ENCODE data around the gene CCNYL1.

CCNYL1 gene

GRCh38 chr2:207772081-207772843, 60.8 kb downstream of the CCNYL1 start:
- Histone ChIP-seq H3K4me1 (no peaks in the 10 kb centered on the region), H3K9ac (no peak overlapping the region), H2AFZ (no peak overlapping the region), H3K4me2 (ENCODE audit: low read length) (no peak overlapping the region), H3K27me3 (ENCODE audit: control insufficient read depth, insufficient read depth, low read length) (no peaks in the 10 kb centered on the region), H3K79me2 (no peaks in the 10 kb centered on the region), H3K9me3 (ENCODE audit: control insufficient read depth, low read length) (no peaks in the 10 kb centered on the region), H3K36me3 (ENCODE audit: control insufficient read depth, insufficient read depth, low read length) (no peaks in the 10 kb centered on the region), H3K4me3 (ENCODE audit: low read depth, low read length) (no peak overlapping the region), H3K27ac (no peak overlapping the region)
- no peak for TF ChIP-seq CTCF (IDR thresholded peaks at IDR 0.05)

GRCh38 chr2:207772844-207773205, 61.4 kb downstream of the CCNYL1 start:
- Histone ChIP-seq H3K4me1 (no peaks in the 10 kb centered on the region), H2AFZ (no peak overlapping the region), H3K4me2 (ENCODE audit: low read length) (no peak overlapping the region), H3K27ac (no peak overlapping the region), H3K79me2 (no peaks in the 10 kb centered on the region), H3K9me3 (ENCODE audit: control insufficient read depth, low read length) (no peaks in the 10 kb centered on the region), H3K4me3 (ENCODE audit: low read depth, low read length) (no peak overlapping the region), H3K9ac (no peak overlapping the region), H3K27me3 (ENCODE audit: control insufficient read depth, insufficient read depth, low read length) (no peaks in the 10 kb centered on the region), H3K36me3 (ENCODE audit: control insufficient read depth, insufficient read depth, low read length) (no peaks in the 10 kb centered on the region)
- TF ChIP-seq CTCF (IDR thresholded peaks at IDR 0.05): no peak

GRCh38 chr2:207775473-207775872, 64.0 kb downstream of the CCNYL1 start:
- Histone ChIP-seq H2AFZ (no peak overlapping the region), H3K9ac (no peak overlapping the region), H3K9me3 (ENCODE audit: control insufficient read depth, low read length) (no peaks in the 10 kb centered on the region), H3K79me2 (no peaks in the 10 kb centered on the region), H3K4me2 (ENCODE audit: low read length) (no peak overlapping the region), H3K27me3 (ENCODE audit: control insufficient read depth, insufficient read depth, low read length) (no peaks in the 10 kb centered on the region), H3K4me1 (no peaks in the 10 kb centered on the region), H3K27ac (no peak overlapping the region), H3K4me3 (ENCODE audit: low read depth, low read length) (no peak overlapping the region), H3K36me3 (ENCODE audit: control insufficient read depth, insufficient read depth, low read length) (no peaks in the 10 kb centered on the region)
- no peak for TF ChIP-seq CTCF (IDR thresholded peaks at IDR 0.05)

GRCh38 chr2:207777124-207777523, 65.7 kb downstream of the CCNYL1 start:
- Histone ChIP-seq H3K4me1 (no peaks in the 10 kb centered on the region), H3K27ac (no peak overlapping the region), H3K4me2 (ENCODE audit: low read length) (no peak overlapping the region), H3K79me2 (no peaks in the 10 kb centered on the region), H3K4me3 (ENCODE audit: low read depth, low read length) (no peak overlapping the region), H3K9me3 (ENCODE audit: control insufficient read depth, low read length) (no peaks in the 10 kb centered on the region), H3K27me3 (ENCODE audit: control insufficient read depth, insufficient read depth, low read length) (no peaks in the 10 kb centered on the region), H2AFZ (no peak overlapping the region), H3K9ac (no peak overlapping the region), H3K36me3 (ENCODE audit: control insufficient read depth, insufficient read depth, low read length) (no peaks in the 10 kb centered on the region)
- no peak for TF ChIP-seq CTCF (IDR thresholded peaks at IDR 0.05)

GRCh38 chr2:207778298-207778882, 67.0 kb downstream of the CCNYL1 start:
- no peak overlapping the region for H3K4me2 ChIP-seq (ENCODE audit: low read length)
- H3K4me1 ChIP-seq: no peaks in the 10 kb centered on the region
- no peak for TF ChIP-seq CTCF (IDR thresholded peaks at IDR 0.05)
- no peaks in the 10 kb centered on the region for H3K27me3 ChIP-seq (ENCODE audit: control insufficient read depth, insufficient read depth, low read length)
- H3K4me3 ChIP-seq (ENCODE audit: low read depth, low read length): no peak overlapping the region
- no peak overlapping the region for H2AFZ ChIP-seq
- no peaks in the 10 kb centered on the region for H3K9me3 ChIP-seq (ENCODE audit: control insufficient read depth, low read length)
- no peak overlapping the region for H3K9ac ChIP-seq
- H3K27ac ChIP-seq: no peak overlapping the region
- no peaks in the 10 kb centered on the region for H3K36me3 ChIP-seq (ENCODE audit: control insufficient read depth, insufficient read depth, low read length)
- no peaks in the 10 kb centered on the region for H3K79me2 ChIP-seq
